Activated CD4-positive, alpha-beta T cell treated with anti-CD3 and anti-CD28 coated beads, Interleukin-2, amount 10 ng/mL, durations not matched to agents 7 days and 5 days (primary cell): ENCODE measurements around the gene GRIA4. TPM values are rescaled to one million over a fixed set of nuclear protein-coding genes. Genes with fewer than 3 reads are reported as not detected.
"Not testable (repeated sequence)": the region's sequence is repeated elsewhere in the genome, so short reads cannot be mapped to it uniquely, and the experiment has no call there.

ENCODE experiments used
- CTCF ChIA-PET: fragments of 350-600 bp; sonication (Branson Sonifier 250); formaldehyde crosslinking; loops from one replicate; lab custom pipeline; 2021; ENCODE audit warnings: antibody characterized with exemption; lab: Charles Lee
- POLR2A ChIA-PET: fragments of 350-600 bp; sonication (Branson Sonifier 250); formaldehyde crosslinking; loops from one replicate; lab custom pipeline; 2021; ENCODE audit warnings: antibody characterized with exemption; lab: Charles Lee
- DNase-seq: peaks from one replicate; pipeline ENCODE4 v3.0.0-alpha.2; 2020
- H3K27ac Mint-ChIP-seq: one replicate; pipeline ENCODE4 v1.8.0; 2021; ENCODE audit warnings: mild to moderate bottlenecking, moderate library complexity, mixed read lengths
- H3K27me3 Mint-ChIP-seq: one replicate; pipeline ENCODE4 v1.8.0; 2021; ENCODE audit warnings: mixed read lengths
- H3K36me3 Mint-ChIP-seq: one replicate; pipeline ENCODE4 v1.8.0; 2021; ENCODE audit warnings: low read depth, mixed read lengths
- H3K4me1 Mint-ChIP-seq: one replicate; pipeline ENCODE4 v1.8.0; 2021; ENCODE audit warnings: mixed read lengths
- H3K4me3 Mint-ChIP-seq: one replicate; pipeline ENCODE4 v1.8.0; 2021; ENCODE audit warnings: mild to moderate bottlenecking, moderate library complexity, mixed read lengths
- H3K9me3 Mint-ChIP-seq: one replicate; pipeline ENCODE4 v1.8.0; 2021; ENCODE audit warnings: mixed read lengths
- total RNA-seq, 2 experiments: library from RNA; stranded (reverse); gene quantifications; one replicate each; pipeline ENCODE4 v1.2.3, GENCODE V29; 2021

The GRIA4 gene
- total RNA-seq, 2 experiments from 2014 or later = not detected

DNA sequence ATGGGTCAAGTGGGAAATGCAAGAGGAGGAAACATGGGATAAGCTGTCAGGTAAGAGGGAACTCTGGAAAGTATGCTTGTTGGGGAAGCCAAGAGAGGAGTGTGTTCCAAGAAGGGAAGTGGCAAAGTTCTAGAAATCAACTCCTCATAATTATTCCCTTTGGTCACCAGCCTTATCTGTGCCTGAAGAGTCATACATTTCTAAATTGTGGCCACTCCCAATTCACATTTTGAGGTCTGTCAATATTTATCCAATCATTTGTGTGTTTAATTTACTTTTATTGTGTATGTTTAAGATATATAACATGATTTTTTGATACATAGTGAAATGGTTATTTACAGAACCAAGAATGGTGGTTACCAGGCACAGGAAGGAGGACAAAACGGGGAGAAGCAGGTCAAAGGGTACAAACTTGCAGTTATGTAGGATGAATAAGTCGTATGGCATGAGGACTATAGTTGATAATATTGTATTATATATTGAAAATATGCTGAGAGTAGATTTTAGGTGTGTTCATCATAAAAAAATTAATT, 131.7 kb downstream of the GRIA4 start:
- Mint-ChIP-seq H3K4me1 (no peaks in the 10 kb centered on the region), H3K27ac (no peak overlapping the region), H3K36me3 (no peaks in the 10 kb centered on the region), H3K4me3 (no peak overlapping the region), H3K27me3 (no peaks in the 10 kb centered on the region), H3K9me3 (no peaks in the 10 kb centered on the region)
- POLR2A ChIA-PET = no interaction called here
- CTCF ChIA-PET = no interaction called here
- no peak for DNase-seq

DNA sequence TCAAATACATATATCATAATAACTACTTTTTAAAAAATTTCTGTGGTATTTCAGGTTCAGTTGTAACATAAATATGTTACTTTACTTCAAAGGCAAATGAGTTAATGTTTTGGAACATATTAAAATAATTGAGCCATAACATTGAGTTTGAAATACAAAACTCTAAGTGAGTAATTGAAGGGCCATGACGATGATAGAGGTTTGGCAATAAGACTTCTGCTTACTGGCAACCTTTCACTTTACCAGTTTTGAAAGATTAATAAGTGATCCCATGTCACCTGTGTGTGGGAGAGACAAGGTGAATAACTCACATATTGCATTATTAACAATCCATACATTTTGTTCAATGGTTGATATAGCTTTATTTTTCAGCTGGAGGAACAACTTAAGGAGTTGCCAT, 144.4 kb downstream of the GRIA4 start:
- no peak for DNase-seq
- no peak overlapping the region for H3K27ac Mint-ChIP-seq
- H3K4me3 Mint-ChIP-seq = no peak overlapping the region
- no peaks in the 10 kb centered on the region for H3K9me3 Mint-ChIP-seq
- ChIA-PET POLR2A (no interaction called here), CTCF (no interaction called here)
- no peaks in the 10 kb centered on the region for H3K27me3 Mint-ChIP-seq
- no peaks in the 10 kb centered on the region for H3K4me1 Mint-ChIP-seq
- H3K36me3 Mint-ChIP-seq = no peaks in the 10 kb centered on the region

DNA sequence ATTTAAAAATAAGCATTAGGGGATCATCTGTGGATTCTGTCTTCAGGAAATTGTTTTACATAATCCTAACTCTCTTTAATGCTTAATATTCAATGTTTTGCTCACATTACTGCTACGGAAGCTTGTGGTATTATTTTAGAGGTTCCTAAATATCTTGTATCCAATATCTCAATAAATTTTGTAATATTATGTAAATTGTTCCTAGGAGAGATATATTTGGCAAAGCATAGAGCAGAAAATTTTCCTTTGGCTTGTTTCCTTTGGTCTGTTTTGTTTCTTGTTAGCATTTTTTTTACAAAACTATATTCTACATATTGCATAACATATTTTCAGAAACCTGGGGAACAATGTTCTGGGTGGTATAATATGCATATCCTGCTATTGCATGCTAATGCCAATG, 144.8 kb downstream of the GRIA4 start:
- POLR2A ChIA-PET = no interaction called here
- Mint-ChIP-seq H3K36me3 (no peaks in the 10 kb centered on the region), H3K27ac (no peak overlapping the region), H3K9me3 (no peaks in the 10 kb centered on the region), H3K4me1 (no peaks in the 10 kb centered on the region), H3K4me3 (no peak overlapping the region), H3K27me3 (no peaks in the 10 kb centered on the region)
- CTCF ChIA-PET = no interaction called here
- no peak for DNase-seq

DNA sequence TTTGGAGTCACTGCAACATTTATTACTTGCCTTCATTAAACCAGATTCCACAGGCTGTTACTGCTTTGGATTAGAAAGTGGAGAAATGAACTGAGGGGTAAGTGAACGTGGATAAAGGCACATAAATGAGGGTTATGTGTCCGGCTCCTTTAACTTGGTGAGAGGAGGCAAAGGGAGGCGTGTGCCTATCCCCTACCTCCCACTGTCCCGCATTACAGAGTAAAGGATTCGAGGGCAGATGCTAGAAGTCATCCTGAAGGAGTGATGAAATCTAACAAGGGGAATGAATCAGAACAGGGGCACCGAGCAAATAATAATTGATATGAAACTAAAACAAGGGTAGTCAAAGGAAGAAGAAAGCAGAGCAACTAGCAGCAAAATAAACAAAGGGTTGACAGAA, 147.2 kb downstream of the GRIA4 start:
- POLR2A ChIA-PET = no interaction called here
- no peak for DNase-seq
- no peaks in the 10 kb centered on the region for H3K27me3 Mint-ChIP-seq
- H3K4me3 Mint-ChIP-seq = no peak overlapping the region
- H3K36me3 Mint-ChIP-seq = no peaks in the 10 kb centered on the region
- H3K27ac Mint-ChIP-seq = no peak overlapping the region
- CTCF ChIA-PET = no interaction called here
- no peaks in the 10 kb centered on the region for H3K4me1 Mint-ChIP-seq
- no peaks in the 10 kb centered on the region for H3K9me3 Mint-ChIP-seq

DNA sequence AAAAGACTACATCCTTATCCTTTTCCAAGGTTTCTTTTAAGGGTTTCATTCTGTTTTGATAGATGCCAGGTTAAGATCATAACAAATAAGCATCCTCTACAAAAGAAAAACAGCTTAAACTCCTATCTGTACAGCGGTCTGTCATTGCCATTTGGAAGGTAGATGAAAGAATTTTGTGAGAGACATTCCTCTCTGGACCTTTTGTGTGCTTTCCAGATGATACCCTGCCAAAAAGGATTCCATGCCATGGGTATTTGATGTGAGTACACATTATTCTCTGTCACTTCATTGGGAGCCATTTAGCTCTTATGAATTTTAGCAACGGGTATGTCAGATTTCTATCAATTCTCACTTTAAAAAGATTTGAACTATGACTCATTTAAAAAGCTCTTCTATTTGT, 153.7 kb downstream of the GRIA4 start:
- ChIA-PET POLR2A (no interaction called here), CTCF (no interaction called here)
- H3K4me3 Mint-ChIP-seq = no peak overlapping the region
- H3K4me1 Mint-ChIP-seq = no peaks in the 10 kb centered on the region
- H3K9me3 Mint-ChIP-seq = no peaks in the 10 kb centered on the region
- no peak overlapping the region for H3K27ac Mint-ChIP-seq
- no peaks in the 10 kb centered on the region for H3K27me3 Mint-ChIP-seq
- H3K36me3 Mint-ChIP-seq = no peaks in the 10 kb centered on the region
- DNase-seq = no peak

DNA sequence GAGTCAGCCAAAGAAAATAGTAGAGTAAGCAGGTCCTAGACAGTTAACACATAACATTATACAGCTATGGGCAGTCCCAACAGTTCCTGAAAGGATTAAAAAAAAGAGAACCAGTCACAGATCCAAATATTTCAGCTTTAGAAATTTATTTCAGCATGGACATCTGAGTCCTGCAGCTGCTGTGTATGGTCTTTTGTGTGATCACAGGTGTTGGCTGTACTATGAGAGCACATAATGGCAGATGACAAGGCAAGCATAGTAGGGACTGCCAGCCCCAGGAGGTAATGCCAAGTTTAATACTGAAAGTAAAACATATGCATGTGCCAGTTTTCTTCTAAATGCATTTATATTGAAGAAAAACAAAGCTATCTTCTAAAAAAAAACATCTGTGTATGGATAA, 158.1 kb downstream of the GRIA4 start:
- ChIA-PET CTCF (no interaction called here), POLR2A (no interaction called here)
- no peaks in the 10 kb centered on the region for H3K36me3 Mint-ChIP-seq

DNA sequence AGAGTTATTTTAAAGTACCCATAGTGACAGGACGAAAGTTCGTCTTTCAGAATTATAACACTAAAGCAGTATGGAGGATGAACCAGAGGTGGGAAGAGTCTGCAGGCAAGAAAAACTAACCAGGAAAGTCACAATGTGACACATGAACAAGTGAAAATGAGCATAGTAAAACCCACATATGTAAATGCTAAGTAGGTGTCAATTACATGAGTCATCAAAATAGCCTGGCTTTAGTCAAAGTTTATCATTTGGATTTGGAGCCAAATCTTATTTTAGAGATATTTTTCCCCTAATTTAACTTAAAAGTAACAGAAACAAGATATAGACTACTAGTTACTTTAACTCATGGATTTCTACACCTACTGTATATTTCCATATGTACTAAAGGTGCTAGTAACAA, 159.8 kb downstream of the GRIA4 start:
- Mint-ChIP-seq H3K27ac (no peak overlapping the region), H3K9me3 (no peaks in the 10 kb centered on the region), H3K4me3 (no peak overlapping the region), H3K36me3 (no peaks in the 10 kb centered on the region), H3K27me3 (no peaks in the 10 kb centered on the region), H3K4me1 (no peaks in the 10 kb centered on the region)
- CTCF ChIA-PET = no interaction called here
- POLR2A ChIA-PET = no interaction called here
- DNase-seq = no peak

More for the DNA sequence above, 158.1 kb downstream of the GRIA4 start:
- no peak for DNase-seq
- Mint-ChIP-seq H3K27me3 (no peaks in the 10 kb centered on the region), H3K4me1 (no peaks in the 10 kb centered on the region), H3K9me3 (no peaks in the 10 kb centered on the region), H3K27ac (no peak overlapping the region), H3K4me3 (no peak overlapping the region)

DNA sequence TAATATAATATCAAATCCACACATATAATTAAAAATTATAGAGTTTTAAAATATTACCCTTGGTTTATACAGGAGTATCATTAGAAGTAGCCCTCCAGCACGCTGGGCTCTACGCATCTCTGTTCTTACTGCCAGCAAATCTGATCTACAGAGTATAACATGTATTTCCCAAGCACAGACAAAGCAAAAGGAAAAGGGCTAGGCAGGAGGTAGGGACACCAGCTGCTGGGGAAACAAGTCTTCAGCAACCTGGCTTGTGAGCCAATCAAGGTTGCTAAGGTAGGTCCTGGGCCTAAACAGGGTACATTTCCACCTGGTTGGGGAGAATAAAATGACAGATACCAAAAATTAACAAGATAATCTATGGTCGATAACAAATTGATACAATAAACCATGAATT, 163.6 kb downstream of the GRIA4 start:
- POLR2A ChIA-PET, H3K27ac Mint-ChIP-seq, CTCF ChIA-PET: not testable (repeated sequence)

DNA sequence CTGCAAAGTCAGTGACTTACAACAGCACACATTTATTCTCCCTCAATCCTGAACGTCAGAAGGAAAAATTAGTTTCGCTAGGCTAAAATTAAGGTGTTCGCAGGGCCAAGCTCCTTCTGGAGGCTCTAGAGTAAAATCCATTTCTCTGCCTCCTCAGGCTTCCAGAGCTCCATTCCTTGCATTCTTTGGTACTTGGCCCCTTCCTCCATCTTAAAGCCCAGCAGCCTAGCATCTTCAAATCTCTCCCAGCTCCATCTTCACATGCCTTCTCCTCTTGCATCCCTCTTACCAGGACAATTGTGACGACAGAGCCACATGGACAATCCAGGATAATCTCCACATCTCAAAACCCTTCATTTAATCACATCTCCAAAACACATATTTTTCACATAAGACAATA, 165.0 kb downstream of the GRIA4 start:
- Mint-ChIP-seq H3K9me3 (no peaks in the 10 kb centered on the region), H3K36me3 (no peaks in the 10 kb centered on the region), H3K4me3 (no peak overlapping the region), H3K27me3 (no peaks in the 10 kb centered on the region), H3K27ac (no peak overlapping the region), H3K4me1 (no peaks in the 10 kb centered on the region)
- CTCF ChIA-PET = no interaction called here
- no peak for DNase-seq
- POLR2A ChIA-PET = no interaction called here

More for the DNA sequence above, 163.6 kb downstream of the GRIA4 start:
- not testable (repeated sequence) for H3K4me3 Mint-ChIP-seq, DNase-seq, H3K27me3 Mint-ChIP-seq, H3K36me3 Mint-ChIP-seq, H3K4me1 Mint-ChIP-seq, H3K9me3 Mint-ChIP-seq

DNA sequence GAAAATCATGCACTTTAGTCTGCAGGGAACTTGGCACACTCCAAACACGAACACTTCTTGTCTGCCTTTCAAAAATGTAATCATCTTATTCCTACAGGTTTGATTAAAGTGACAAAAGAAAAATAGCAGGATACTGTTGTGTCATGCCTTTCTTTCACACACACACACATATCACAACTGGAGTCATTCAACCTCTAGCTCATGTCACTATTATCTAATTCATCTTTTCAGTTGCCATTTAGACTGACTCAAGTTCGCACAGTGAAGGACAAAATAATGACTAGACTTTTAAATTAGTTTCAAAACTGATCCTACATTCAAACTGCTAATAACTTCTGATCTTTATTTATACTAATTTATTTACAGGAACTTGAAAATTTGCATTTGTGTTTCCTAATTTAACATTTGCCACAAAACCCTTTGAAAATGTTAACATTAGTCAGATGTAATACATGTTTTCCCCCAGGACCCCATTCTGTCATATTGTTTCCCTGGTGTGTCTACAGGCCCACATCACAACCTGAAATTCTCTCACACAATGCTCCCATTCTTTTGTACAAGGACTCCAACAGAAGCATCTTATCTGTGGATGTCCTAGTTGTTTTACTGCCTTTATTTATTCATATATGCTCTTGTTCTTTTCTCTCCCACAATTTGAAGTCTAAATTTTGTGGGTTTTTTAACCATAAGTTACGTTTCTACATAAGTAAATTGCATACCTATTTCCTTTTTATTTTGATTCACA, 171.1 kb downstream of the GRIA4 start:
- no peaks in the 10 kb centered on the region for H3K4me1 Mint-ChIP-seq
- DNase-seq = no peak
- no peaks in the 10 kb centered on the region for H3K9me3 Mint-ChIP-seq
- ChIA-PET POLR2A (no interaction called here), CTCF (no interaction called here)
- no peak overlapping the region for H3K27ac Mint-ChIP-seq
- no peaks in the 10 kb centered on the region for H3K36me3 Mint-ChIP-seq
- no peak overlapping the region for H3K4me3 Mint-ChIP-seq
- H3K27me3 Mint-ChIP-seq = no peaks in the 10 kb centered on the region

DNA sequence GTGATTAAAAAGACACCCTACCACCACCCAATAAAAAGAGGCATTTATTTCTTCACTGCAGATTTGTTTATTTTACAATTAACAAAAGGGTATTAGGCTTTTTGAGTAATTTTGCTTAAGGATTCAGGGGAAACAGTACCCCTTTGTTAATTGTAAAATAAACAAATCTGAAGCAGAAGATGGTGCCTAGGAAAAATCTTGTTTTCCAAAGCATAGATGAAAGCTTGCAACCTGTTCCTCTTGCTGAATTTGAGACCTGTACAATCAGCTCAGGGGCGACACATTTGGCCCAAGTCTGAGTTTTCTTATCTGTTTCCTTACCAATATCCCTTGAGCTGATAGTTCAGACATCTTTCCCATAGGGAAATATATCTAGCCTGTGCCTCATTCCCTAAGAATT, 171.9 kb downstream of the GRIA4 start:
- ChIA-PET POLR2A (no interaction called here), CTCF (no interaction called here)
- H3K36me3 Mint-ChIP-seq = no peaks in the 10 kb centered on the region
- H3K27ac Mint-ChIP-seq = no peak overlapping the region
- H3K9me3 Mint-ChIP-seq = no peaks in the 10 kb centered on the region
- H3K4me3 Mint-ChIP-seq = no peak overlapping the region
- DNase-seq = no peak
- no peaks in the 10 kb centered on the region for H3K4me1 Mint-ChIP-seq
- H3K27me3 Mint-ChIP-seq = no peaks in the 10 kb centered on the region

DNA sequence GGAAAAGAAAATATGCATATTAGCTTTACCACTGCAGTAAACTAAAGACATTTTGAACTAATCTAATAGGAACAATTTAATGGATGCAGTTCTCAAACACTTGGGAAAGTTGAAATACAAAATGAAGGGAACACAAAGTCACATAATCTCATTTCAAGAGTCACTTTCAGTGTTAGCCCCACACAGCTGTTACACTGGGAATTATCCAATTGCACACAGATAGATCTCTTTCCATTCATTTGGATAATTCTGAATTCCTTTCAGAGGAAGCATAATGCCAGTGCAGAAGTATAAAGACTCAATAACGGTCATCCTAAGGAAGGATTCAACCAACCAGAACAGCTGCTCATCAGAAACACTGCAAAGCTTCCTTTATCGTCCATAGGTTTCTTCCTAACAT, 173.3 kb downstream of the GRIA4 start:
- no peak for DNase-seq
- Mint-ChIP-seq H3K9me3 (no peaks in the 10 kb centered on the region), H3K36me3 (no peaks in the 10 kb centered on the region), H3K27me3 (no peaks in the 10 kb centered on the region), H3K27ac (no peak overlapping the region), H3K4me3 (no peak overlapping the region), H3K4me1 (no peaks in the 10 kb centered on the region)
- ChIA-PET CTCF (no interaction called here), POLR2A (no interaction called here)

DNA sequence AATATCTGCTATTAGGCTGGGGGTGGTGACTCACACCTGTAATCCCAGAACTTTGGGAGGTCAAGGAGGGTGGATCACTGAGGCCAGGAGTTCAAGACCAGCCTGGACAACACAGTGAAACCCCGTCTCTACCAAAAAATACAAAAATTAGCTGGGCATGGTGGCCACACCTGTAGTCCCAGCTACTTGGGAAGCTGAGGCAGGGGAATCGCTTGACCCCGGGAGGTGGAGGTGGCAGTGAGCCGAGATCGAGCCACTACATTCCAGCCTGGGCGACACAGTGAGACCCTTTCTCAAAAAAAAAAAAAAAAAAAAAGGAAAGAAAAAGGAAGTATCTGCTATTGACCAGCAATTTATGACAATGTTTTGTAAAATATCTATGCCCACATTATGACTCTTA, 176.0 kb downstream of the GRIA4 start:
- H3K27me3 Mint-ChIP-seq, POLR2A ChIA-PET, H3K36me3 Mint-ChIP-seq, H3K4me1 Mint-ChIP-seq, H3K27ac Mint-ChIP-seq, CTCF ChIA-PET, H3K4me3 Mint-ChIP-seq, H3K9me3 Mint-ChIP-seq, DNase-seq: not testable (repeated sequence)

DNA sequence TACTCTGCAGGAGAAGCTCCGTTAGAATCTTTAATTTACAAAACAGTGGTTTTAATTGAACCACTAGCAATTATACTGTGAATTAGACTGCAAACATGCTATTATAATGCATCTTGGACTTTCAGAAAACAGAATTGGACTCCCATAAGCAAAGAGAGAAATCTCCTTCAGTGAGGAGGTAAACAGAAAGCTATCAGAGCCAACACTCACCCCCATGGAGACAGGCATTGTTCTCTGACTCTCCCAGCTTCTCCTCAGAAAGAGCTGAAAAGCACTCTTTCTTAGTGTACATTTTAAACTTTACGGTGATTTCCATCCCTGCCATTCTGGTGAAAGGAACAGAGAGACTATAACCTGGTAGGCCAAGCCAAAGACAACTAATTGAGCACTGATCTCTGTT, 176.9 kb downstream of the GRIA4 start:
- Mint-ChIP-seq H3K27me3 (no peaks in the 10 kb centered on the region), H3K27ac (no peak overlapping the region), H3K4me3 (no peak overlapping the region), H3K36me3 (no peaks in the 10 kb centered on the region), H3K4me1 (no peaks in the 10 kb centered on the region), H3K9me3 (no peaks in the 10 kb centered on the region)
- ChIA-PET POLR2A (no interaction called here), CTCF (no interaction called here)
- DNase-seq = no peak
